PC-3 (cell line): ENCODE results near the gene SPIRE1. TPM values are rescaled to one million over a fixed set of nuclear protein-coding genes. Genes with fewer than 3 reads are reported as not detected.

Experiments
- ATAC-seq: fragments of 200-7000 bp; cut with Tn5 transposase; 2 replicates; pipeline ENCODE4 v1.9.1; 2020; ENCODE audit warnings: mild to moderate bottlenecking, moderate library complexity
- BruUV-seq: library from RNA; stranded (reverse); fragments of 400-500 nt; replicated peaks from 2 replicates; lab custom pipeline; 2021; lab: Mats Ljungman, UMichigan
- CTCF ChIA-PET: fragments of 300-600 bp; sonication (Branson Sonifier 250); formaldehyde crosslinking; loops from one replicate; lab custom pipeline; 2022; ENCODE audit warnings: antibody characterized with exemption; lab: Charles Lee
- POLR2A ChIA-PET: fragments of 300-600 bp; sonication (Branson Sonifier 250); formaldehyde crosslinking; loops from one replicate; lab custom pipeline; 2022; ENCODE audit warnings: antibody characterized with exemption; ENCODE audit not compliant: unreplicated experiment; lab: Charles Lee
- DNase-seq: peaks from one replicate; pipeline ENCODE4 v3.0.0-alpha.2; 2015
- H2AFZ ChIP-seq: fragments of 300-600 bp; sonication (generic); 2 replicates; pipeline ENCODE4 v1.6.0; 2016; ENCODE audit warnings: antibody characterized with exemption, low read length
- H3F3A ChIP-seq: fragments of 300-600 bp; sonication (generic); one replicate; pipeline ENCODE4 v1.6.0; 2017; ENCODE audit warnings: antibody characterized with exemption, low read length, control low read depth, mild to moderate bottlenecking; ENCODE audit not compliant: unreplicated experiment
- H3K27ac ChIP-seq: fragments of 300-600 bp; sonication (generic); 2 replicates; pipeline ENCODE4 v1.5.1; 2016; ENCODE audit warnings: mild to moderate bottlenecking, low read length
- H3K27me3 ChIP-seq: fragments of 300-600 bp; sonication (generic); 2 replicates; pipeline ENCODE4 v1.6.1; 2016; ENCODE audit warnings: low read length, mixed read lengths
- H3K36me3 ChIP-seq: fragments of 300-600 bp; sonication (generic); 2 replicates; pipeline ENCODE4 v1.6.1; 2016; ENCODE audit warnings: low read depth, mixed run types, low read length, mixed read lengths
- H3K4me1 ChIP-seq: fragments of 300-600 bp; sonication (generic); 2 replicates; pipeline ENCODE4 v1.5.1; 2016; ENCODE audit warnings: low read length; ENCODE audit not compliant: insufficient read depth
- H3K4me2 ChIP-seq: fragments of 300-600 bp; sonication (generic); 2 replicates; pipeline ENCODE4 v1.6.0; 2016; ENCODE audit warnings: low read length
- H3K4me3 ChIP-seq: fragments of 300-600 bp; sonication (generic); 2 replicates; pipeline ENCODE4 v1.5.1; 2016; ENCODE audit warnings: mild to moderate bottlenecking, low read length, mixed read lengths
- H3K79me2 ChIP-seq: fragments of 300-600 bp; sonication (generic); 2 replicates; pipeline ENCODE4 v1.6.1; 2017; ENCODE audit warnings: low read length, mixed read lengths
- H3K9ac ChIP-seq: fragments of 300-600 bp; sonication (generic); 2 replicates; pipeline ENCODE4 v1.6.0; 2016; ENCODE audit warnings: mild to moderate bottlenecking, low read length
- H3K9me2 ChIP-seq: fragments of 300-600 bp; sonication (generic); replicated peaks from 2 replicates; pipeline ENCODE4 v1.6.1; 2016; ENCODE audit warnings: mixed run types, low read length, mixed read lengths
- H3K9me3 ChIP-seq: fragments of 300-600 bp; sonication (generic); 2 replicates; pipeline ENCODE4 v1.6.1; 2016; ENCODE audit warnings: low read length, mixed read lengths
- H4K20me1 ChIP-seq: fragments of 300-600 bp; sonication (generic); 2 replicates; pipeline ENCODE4 v1.6.1; 2016; ENCODE audit warnings: low read length, mixed read lengths
- CTCF ChIP-seq: fragments of 300-600 bp; sonication (generic); conservative IDR thresholded peaks from 2 replicates; pipeline ENCODE4 v1.5.1; 2017; ENCODE audit warnings: antibody characterized with exemption, low read depth, mild to moderate bottlenecking, low read length
- EZH2 ChIP-seq: fragments of 300-600 bp; sonication (generic); IDR thresholded peaks from one replicate; pipeline ENCODE4 v1.6.1; 2017; ENCODE audit warnings: antibody characterized with exemption, mild to moderate bottlenecking, low read length; ENCODE audit not compliant: unreplicated experiment
- EZH2phosphoT487 ChIP-seq: fragments of 300-600 bp; sonication (generic); IDR thresholded peaks from 2 replicates; pipeline ENCODE4 v1.6.1; 2018; ENCODE audit warnings: mild to moderate bottlenecking, antibody characterized with exemption, low read length, borderline replicate concordance
- intact Hi-C: fragments of 100-400 bp; cut with micrococcal nuclease; formaldehyde crosslinking; loops from 2 replicates; pipeline ENCODE4 v1.9.0; 2023
- total RNA-seq: library from RNA; depleted of rRNA; stranded (reverse); fragments of >200 nt; gene quantifications from 2 replicates; pipeline ENCODE4 v1.2.3, GENCODE V29; 2014

SPIRE1 gene
- total RNA-seq, 1 experiment from 2014 or later: 32.4 TPM

GRCh38 chr18:12659904-12660605, 2.1 kb upstream of the SPIRE1 start:
- H3K79me2 ChIP-seq: peaks cover 34% of the 10 kb centered on the region
- TF ChIP-seq EZH2 (no peak), CTCF (peak; percentile 97), EZH2phosphoT487 (no peak)
- H3K36me3 ChIP-seq: no peaks in the 10 kb centered on the region
- no peak overlapping the region for H3K9ac ChIP-seq
- H3K27ac ChIP-seq: no peak overlapping the region
- CTCF ChIA-PET: interaction anchor here (0.7 kb wide), 1 partner anchor 235 kb away, joined by 4 read pairs; no protein-coding TSS in a partner anchor
- peak; percentile 44 for ATAC-seq
- H2AFZ ChIP-seq: no peak overlapping the region
- H3K27me3 ChIP-seq: no peaks in the 10 kb centered on the region
- no peaks in the 10 kb centered on the region for H3K9me2 ChIP-seq
- H3K4me2 ChIP-seq: peak overlapping the region; percentile 82
- peaks cover 33% of the 10 kb centered on the region for H3K4me1 ChIP-seq
- H3F3A ChIP-seq: no peaks in the 10 kb centered on the region
- intact Hi-C loops: loop anchor here (1.0 to 5.0 kb wide), 5 partner anchors 61 to 331 kb away; no protein-coding TSS in a partner anchor
- POLR2A ChIA-PET: no interaction called here
- BruUV-seq: no TSS peak
- peaks cover 17% of the 10 kb centered on the region for H4K20me1 ChIP-seq
- no peaks in the 10 kb centered on the region for H3K9me3 ChIP-seq
- DNase-seq: peak; percentile 85
- 0 out of 2 replicates have a peak overlapping the region, but pooled peaks have one; percentile 78 for H3K4me3 ChIP-seq

DNA sequence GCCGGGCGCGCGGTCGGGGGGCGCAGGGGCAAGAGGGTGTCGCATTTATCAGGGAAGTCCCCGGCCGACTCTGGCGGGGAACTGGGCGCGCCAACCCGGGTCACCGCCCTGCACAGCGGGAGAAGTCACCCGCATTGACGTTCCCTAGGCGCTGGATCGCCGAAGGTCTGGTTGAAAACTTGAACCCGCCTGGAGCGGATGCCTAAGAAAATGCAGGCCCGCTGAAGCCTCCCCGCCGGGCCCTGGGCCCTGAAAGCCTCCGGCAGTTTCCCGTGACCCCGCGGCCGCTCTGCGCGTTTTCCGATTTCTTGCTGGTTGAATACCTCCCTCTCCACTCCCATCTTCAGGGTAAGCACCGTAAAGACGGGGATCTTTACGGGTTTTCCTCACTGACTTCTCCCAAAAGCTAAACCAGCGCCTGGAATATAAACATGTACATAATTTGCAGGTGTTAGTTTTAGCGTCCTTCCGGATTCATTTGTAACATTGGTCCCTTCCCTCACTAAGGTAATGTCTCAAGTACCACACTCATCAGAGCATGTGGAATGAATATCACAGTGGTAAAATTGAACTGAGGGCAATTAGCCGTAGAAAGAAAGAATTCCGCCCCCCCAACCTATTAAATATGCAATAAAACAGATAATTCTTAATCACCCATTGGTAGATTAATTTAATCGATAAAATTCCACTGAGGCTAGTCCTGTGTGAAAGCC, 675 bp upstream of the SPIRE1 start:
- Histone ChIP-seq H3K9me2 (no peaks in the 10 kb centered on the region), H3K27ac (peak overlapping the region; percentile 27), H3K4me3 (peak overlapping the region; percentile 78), H3F3A (no peaks in the 10 kb centered on the region), H3K4me1 (peaks cover 34% of the 10 kb centered on the region), H3K27me3 (no peaks in the 10 kb centered on the region), H3K36me3 (no peaks in the 10 kb centered on the region), H2AFZ (peak overlapping the region; percentile 95), H3K9ac (peak overlapping the region; percentile 81), H4K20me1 (peaks cover 18% of the 10 kb centered on the region), H3K79me2 (peaks cover 48% of the 10 kb centered on the region), H3K4me2 (peak overlapping the region; percentile 82), H3K9me3 (no peaks in the 10 kb centered on the region)
- POLR2A ChIA-PET: no interaction called here
- TSS peak; percentile 62 for BruUV-seq
- CTCF ChIA-PET: interaction anchor here (0.6 to 0.7 kb wide), 2 partner anchors 18 to 119 kb away, joined by 3 read pairs; no protein-coding TSS in a partner anchor
- peak; percentile 56 for DNase-seq
- ATAC-seq: peak; percentile 15
- intact Hi-C loops: loop anchor here (1.0 to 5.0 kb wide), 5 partner anchors 50 to 330 kb away; no protein-coding TSS in a partner anchor
- no peak for TF ChIP-seq EZH2phosphoT487
- TF ChIP-seq CTCF: 0 out of 2 replicates have a peak, but pooled peaks have one; percentile 17
